Aorta (tissue), 5 donors: ENCODE measurements around the gene METRN. TPM values are rescaled to one million over a fixed set of nuclear protein-coding genes. Genes with fewer than 3 reads are reported as not detected.

ENCODE experiments used
- ATAC-seq: fragments of 200-7000 bp; cut with Tn5 transposase; one replicate; pipeline ENCODE4 v1.9.1; 2022; ENCODE audit warnings: moderate library complexity; ENCODE audit not compliant: low FRiP score
- DNase-seq, 2 donors: peaks; one replicate each; pipeline ENCODE4 v3.0.0-alpha.2; 2020
- H3K27ac ChIP-seq, 2 donors: one replicate each; pipeline ENCODE4 v1.5.1; 2013; ENCODE audit warnings: low read length in 2 of 2, mild to moderate bottlenecking in 2 of 2, moderate library complexity in 2 of 2, control low read depth in 1 of 2, inconsistent platforms in 1 of 2, low read depth in 1 of 2
- H3K27me3 ChIP-seq, 2 donors: one replicate each; pipeline ENCODE4 v1.6.1; 2013; ENCODE audit warnings: control low read depth in 1 of 2, low read length in 1 of 2, mild to moderate bottlenecking in 1 of 2, moderate library complexity in 1 of 2; ENCODE audit not compliant: insufficient read depth in 2 of 2, control insufficient read depth in 1 of 2
- H3K36me3 ChIP-seq, 2 donors: one replicate each; pipeline ENCODE4 v1.6.1; 2013; ENCODE audit warnings: control low read depth in 1 of 2, low read length in 1 of 2, mild to moderate bottlenecking in 1 of 2; ENCODE audit not compliant: insufficient read depth in 2 of 2, control insufficient read depth in 1 of 2
- H3K4me1 ChIP-seq, 2 donors: one replicate each; pipeline ENCODE4 v1.6.1; 2013; ENCODE audit warnings: low read length in 2 of 2, control low read depth in 1 of 2, mild to moderate bottlenecking in 1 of 2, moderate library complexity in 1 of 2; ENCODE audit not compliant: insufficient read depth in 2 of 2, control insufficient read depth in 1 of 2
- H3K4me3 ChIP-seq, 2 donors: one replicate each; pipeline ENCODE4 v1.5.1; 2013; ENCODE audit warnings: low read length in 2 of 2, control low read depth in 1 of 2, mild to moderate bottlenecking in 1 of 2
- H3K9me3 ChIP-seq: one replicate; pipeline ENCODE4 v1.6.1; 2013; ENCODE audit warnings: mild to moderate bottlenecking, low read length; ENCODE audit not compliant: control insufficient read depth
- WGBS, 2 donors: extraction: QIAGEN DNeasy Blood & Tissue Kit; methylation state at CpG; one replicate each; pipeline ENCODE4 v1.1.7; 2013; 5-methylcytosine and 5-hydroxymethylcytosine counted together
- intact Hi-C, 2 donors: fragments of 100-400 bp; cut with DNase I; formaldehyde crosslinking; loops; one replicate each; pipeline versions ENCODE4 v1.14.2 to v1.15.0; 2022
- polyA plus RNA-seq, 2 donors: library from polyadenylated mRNA; stranded (reverse); fragments of 200-250 nt; gene quantifications; one replicate each; pipeline ENCODE4 v1.2.3, GENCODE V29; 2013
- total RNA-seq, 2 donors: library from RNA; stranded (reverse); fragmentation: NEBNext Ultra II Directional; extraction: Animal tissue kit (Norgen Biotek cat#: 25700); gene quantifications; one replicate each; pipeline ENCODE4 v1.2.1, GENCODE V29; 2021
- donor health status: healthy with polysubstance abuse.
- donor health status: Bipolar disorder and iron deficiency.
- donor health status: DM: no; HTN: no; CAD: no.
- donor health status: DM: no; HTN: no; CAD: no.
- donor health status: DM: yes; HTN: yes; CAD: no.

Gene METRN
- total and polyA plus RNA-seq, 4 donors: 22.7 to 61.3 (median 26.7) TPM

DNA sequence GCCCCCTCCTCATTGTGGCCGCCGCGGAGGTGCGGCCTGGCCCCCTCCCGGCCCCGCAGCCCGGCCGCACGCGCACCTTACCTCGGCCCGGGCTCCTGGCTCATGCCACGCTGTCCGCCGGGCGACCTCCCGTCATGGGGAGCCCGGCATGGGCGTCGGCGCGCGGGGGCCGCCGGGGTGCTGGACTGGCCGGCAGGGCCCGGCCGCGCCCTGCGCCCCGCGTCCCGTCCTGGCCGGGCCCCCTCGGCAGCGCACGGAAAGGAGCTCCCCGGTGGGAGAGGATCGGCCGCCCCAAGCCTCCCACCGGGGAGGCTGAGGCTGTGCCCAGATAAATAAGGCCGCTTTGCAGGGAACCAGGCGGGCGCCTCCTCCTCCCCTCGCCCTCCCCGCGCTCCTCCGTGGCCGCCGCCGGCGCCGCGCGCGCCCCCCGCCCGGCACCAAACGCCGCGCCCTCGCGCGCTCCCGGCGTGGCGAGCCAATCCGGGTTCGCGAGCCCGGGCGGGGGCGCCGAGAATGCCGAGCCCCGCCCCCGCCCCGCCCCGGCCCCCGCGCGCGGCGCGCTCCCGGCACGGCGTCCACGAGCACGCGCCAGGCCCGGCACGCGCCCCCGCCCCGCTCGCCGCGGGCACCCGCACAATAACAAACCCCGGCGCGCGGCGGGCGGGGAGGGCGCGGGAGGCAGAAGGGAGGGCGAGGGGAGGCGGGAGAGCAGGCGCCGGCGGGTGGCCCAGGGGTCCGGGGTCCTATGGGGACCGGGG, 9.3 kb upstream of the METRN start, which contains the start of gene FBXL16:
FBXL16 (minus strand) TSS at position 371 of the 758 bp plus-strand sequence. CDS start 8,396 bp downstream, outside the sequence.
- H3K27ac ChIP-seq: no peak within 1 kb of the TSS
- 0 to 1% methylated on average over 49 to 115 of the region's 115 CpGs for WGBS, 2 donors
- no peak for DNase-seq
- no peaks in the 10 kb centered on the region for H3K27me3 ChIP-seq
- no peak within 1 kb of the TSS for H3K4me3 ChIP-seq
- H3K36me3 ChIP-seq: no peaks in the 10 kb centered on the region
- intact Hi-C loops: no loop called here
- no peaks in the 10 kb centered on the region for H3K4me1 ChIP-seq
- ATAC-seq: no peak
- no peaks in the 10 kb centered on the region for H3K9me3 ChIP-seq

DNA sequence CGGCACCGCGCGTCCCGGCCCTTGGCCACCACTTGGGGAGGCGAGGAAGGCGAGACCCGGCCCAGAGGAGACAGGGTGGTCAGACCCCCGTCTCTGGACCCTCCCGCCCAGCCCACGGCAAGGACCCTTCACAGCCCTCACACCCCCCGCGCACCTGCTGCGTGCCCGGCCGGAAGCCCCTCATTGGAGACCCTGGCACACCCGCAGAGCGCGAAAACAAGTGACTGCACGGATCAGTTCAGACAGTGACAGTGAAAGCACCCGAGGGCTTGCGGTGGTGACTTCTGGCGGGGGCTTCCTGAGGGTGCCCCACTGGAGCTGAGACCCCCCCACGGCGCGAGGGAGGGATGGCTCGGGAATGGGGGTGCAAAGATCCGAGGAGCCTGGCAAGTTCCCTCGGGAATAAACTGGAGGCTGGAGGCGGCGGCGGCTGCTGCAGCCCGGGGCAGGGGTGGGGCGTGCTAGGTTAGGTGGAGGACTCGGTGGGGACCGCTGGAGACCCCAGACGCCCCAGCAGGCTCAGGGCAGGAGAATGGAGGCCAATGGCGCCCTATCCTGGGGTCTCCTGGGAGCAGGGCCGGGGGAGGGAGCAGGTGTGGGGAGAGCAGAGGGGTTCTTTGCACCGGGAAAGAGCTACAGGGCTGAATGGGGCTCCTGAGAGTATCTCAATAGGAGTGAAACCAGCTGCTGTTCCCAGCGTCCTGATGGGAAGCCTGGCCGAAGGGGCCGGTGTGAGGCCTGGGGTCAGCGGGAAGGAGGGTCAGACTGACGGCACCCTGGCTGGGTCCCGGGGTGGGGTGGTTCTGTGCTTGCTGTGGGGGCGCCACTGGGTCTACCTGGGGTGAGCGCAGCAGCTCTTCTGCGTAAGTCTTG, 8.5 kb upstream of the METRN start:
- Histone ChIP-seq H3K4me1 (no peaks in the 10 kb centered on the region), H3K27ac (no peak overlapping the region), H3K4me3 (no peak overlapping the region), H3K27me3 (no peaks in the 10 kb centered on the region), H3K9me3 (no peaks in the 10 kb centered on the region), H3K36me3 (no peaks in the 10 kb centered on the region)
- DNase-seq: no peak
- intact Hi-C loops: no loop called here
- 3% methylated on average over 36 to 49 of the region's 49 CpGs for WGBS, 2 donors
- no peak for ATAC-seq

DNA sequence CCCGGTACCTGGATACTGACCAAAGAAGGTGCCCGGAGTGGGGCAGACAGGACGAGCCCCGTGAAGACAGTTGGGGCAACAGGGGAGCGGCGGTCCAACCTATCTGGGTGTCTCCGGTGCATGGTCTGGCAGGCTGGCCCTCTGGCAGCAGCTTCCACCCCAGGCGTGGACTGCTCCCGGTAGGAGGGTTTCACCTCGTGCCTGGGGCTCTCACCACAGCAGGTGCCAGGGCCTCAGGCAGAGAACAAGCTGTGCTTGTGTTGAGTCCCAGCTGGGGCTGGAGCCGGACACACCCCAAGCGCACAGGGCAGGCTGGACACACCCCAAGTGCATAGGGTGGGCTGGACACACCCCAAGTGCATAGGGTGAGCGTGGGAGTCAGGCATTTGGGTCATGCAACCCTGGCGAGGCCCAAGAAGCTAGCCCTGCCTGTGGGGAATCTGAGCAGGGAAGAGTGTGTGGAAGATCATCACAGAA, 7.8 kb upstream of the METRN start:
- H3K9me3 ChIP-seq: no peaks in the 10 kb centered on the region
- no peak overlapping the region for H3K27ac ChIP-seq
- no peaks in the 10 kb centered on the region for H3K27me3 ChIP-seq
- intact Hi-C loops: no loop called here
- H3K36me3 ChIP-seq: no peaks in the 10 kb centered on the region
- DNase-seq: no peak
- no peak overlapping the region for H3K4me3 ChIP-seq
- no peaks in the 10 kb centered on the region for H3K4me1 ChIP-seq
- WGBS, 2 donors: 35 to 36% methylated on average over 13 to 14 of the region's 14 CpGs
- ATAC-seq: no peak

DNA sequence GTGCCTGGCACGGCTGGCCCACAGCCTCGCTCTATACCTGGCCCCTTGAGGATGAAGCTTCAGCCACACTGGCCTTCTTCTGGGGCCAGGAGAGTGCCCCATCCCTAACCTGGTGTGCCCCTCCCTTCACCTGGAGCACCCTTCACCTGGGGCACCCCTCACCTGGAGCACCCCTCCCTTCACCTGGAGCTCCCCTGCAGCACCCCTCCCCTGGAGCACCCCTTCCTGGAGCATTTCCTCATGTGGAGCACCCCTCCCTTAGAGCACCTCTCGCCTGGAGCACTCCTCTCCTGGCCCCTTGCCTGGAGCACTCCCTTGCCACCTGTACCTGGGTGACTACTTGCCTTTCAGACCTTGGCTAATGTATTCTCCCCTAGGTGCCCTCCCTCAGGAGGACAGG, 6.9 kb upstream of the METRN start:
- Histone ChIP-seq H3K9me3 (no peaks in the 10 kb centered on the region), H3K27ac (no peak overlapping the region), H3K36me3 (no peaks in the 10 kb centered on the region), H3K27me3 (no peaks in the 10 kb centered on the region), H3K4me1 (no peaks in the 10 kb centered on the region), H3K4me3 (no peak overlapping the region)
- ATAC-seq: no peak
- 54 to 61% methylated on average over 3 of the region's 3 CpGs for WGBS, 2 donors
- DNase-seq: no peak
- intact Hi-C loops: no loop called here

DNA sequence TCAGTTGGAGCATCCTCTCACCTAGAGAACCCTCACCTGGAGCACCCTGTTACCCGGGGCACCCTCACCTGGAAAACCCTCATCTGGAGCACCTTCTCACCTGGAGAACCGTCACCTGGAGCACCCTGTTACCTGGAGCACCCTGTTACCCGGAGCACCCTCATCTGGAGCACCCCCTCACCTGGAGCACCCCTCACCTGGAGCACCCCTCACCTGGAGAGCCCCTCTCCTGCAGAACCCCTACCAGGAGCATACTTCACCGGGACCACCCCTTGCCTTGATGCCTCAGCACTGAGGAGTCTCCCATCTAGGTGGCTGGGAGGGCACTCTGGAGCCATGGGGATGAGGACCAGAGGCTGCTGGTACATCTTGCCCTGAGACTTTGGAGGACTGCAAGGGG, 6.0 kb upstream of the METRN start:
- no peaks in the 10 kb centered on the region for H3K9me3 ChIP-seq
- H3K27ac ChIP-seq: no peak overlapping the region
- ATAC-seq (no peak), DNase-seq (no peak)
- WGBS, 2 donors: 64 to 76% methylated on average over 4 of the region's 4 CpGs
- no peaks in the 10 kb centered on the region for H3K27me3 ChIP-seq
- H3K36me3 ChIP-seq: no peaks in the 10 kb centered on the region
- intact Hi-C loops: no loop called here
- no peaks in the 10 kb centered on the region for H3K4me1 ChIP-seq
- H3K4me3 ChIP-seq: no peak overlapping the region

DNA sequence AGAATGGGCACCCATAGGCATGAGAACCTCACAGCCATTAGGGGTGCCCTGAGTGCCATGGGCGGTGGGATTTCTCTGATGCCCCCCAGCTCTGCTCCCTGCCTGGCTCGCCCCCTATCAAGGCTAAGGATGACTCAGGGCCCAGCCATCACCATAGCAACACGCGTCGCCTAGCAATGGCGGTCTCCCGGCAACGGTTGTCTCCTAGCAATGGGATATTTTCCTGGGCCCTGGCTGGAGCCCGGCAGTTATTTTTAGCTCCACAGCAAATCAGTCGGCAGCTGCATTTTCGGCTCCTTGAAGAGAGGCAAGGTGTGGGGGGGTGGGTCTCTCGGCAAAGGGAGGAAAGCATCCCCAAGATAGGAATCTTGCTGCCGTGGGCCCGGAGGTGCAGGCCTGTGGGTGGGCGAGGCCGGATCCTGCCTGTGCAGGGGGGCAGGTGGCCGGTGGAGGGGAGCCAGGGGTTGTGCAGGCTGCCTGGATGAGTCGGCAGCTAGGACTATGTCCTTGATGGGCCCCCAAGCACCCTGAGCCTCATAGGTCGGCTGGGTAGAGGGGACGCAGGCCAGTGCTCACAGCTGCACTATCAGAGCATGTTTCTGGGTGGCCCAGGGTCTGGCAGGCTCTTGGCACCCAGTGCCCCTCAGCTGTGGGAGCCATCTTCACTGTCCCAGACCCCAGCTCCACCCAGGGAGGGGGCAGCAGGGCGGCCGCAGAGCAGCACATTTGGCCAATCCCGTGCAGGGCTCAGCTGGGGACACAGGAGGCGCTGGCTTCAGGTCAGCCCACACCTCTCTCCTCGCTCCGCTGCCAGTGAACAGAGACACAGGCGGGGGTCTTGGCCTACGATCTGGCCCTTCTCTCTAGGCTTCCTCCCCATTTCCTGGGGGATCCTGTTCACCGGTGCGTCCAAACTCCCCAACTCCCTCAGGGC, 5.1 kb upstream of the METRN start:
- Histone ChIP-seq H3K36me3 (no peaks in the 10 kb centered on the region), H3K9me3 (no peaks in the 10 kb centered on the region), H3K27me3 (no peaks in the 10 kb centered on the region), H3K4me3 (no peak overlapping the region), H3K4me1 (no peaks in the 10 kb centered on the region), H3K27ac (no peak overlapping the region)
- WGBS, 2 donors: 14 to 17% methylated on average over 30 of the region's 30 CpGs
- no peak for ATAC-seq
- intact Hi-C loops: loop anchor here (5.0 to 10.0 kb wide), 3 partner anchors 77 to 347 kb away; partner anchors contain the start of genes CHTF18 (in 1 of the 2), LMF1 (in 1 of the 2) and RPUSD1 (in 1 of the 2)
- no peak for DNase-seq

DNA sequence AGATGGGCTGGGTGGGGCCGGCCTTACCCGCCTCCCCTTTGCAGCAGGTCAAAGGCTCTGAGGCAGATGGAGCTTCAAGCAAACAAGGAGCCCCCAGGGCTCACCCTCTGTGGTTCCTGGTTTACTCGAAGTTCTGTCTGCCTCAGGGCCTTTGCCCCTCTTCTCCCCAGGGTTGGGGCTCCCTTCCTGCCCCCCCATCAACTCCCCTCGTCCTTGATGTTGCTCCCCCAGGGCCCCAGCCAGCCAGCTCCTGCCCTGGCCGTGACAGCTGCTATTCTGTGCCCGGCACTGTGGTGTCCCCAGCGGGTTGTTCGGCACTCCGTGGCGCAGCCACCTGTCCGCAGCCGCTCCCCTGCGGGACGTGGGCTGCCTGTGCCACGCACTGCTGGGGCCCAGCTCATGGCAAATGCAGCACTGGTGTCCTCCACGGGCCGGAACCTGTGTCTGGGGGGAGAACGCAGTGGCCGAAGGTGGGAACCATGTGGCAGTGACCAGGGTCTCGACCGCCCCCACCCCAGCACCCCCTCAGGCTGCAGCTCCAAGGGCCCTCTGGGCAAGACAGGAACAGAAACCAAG, 4.3 kb upstream of the METRN start:
- no peak for DNase-seq
- no peaks in the 10 kb centered on the region for H3K27me3 ChIP-seq
- H3K36me3 ChIP-seq: no peaks in the 10 kb centered on the region
- ATAC-seq: no peak
- H3K4me3 ChIP-seq: no peak overlapping the region
- 71 to 76% methylated on average over 21 of the region's 21 CpGs for WGBS, 2 donors
- intact Hi-C loops: loop anchor here (1.0 to 10.0 kb wide), 5 partner anchors 75 to 347 kb away; partner anchors contain the start of genes CHTF18 (in 1 of the 2), LMF1 (in 1 of the 2) and RPUSD1 (in 1 of the 2)
- no peaks in the 10 kb centered on the region for H3K9me3 ChIP-seq
- H3K4me1 ChIP-seq: no peaks in the 10 kb centered on the region
- no peak overlapping the region for H3K27ac ChIP-seq
